ENCODE measurements around the gene WDR27.

The WDR27 gene

GRCh38 chr6:169416249-169416648 lies 285.6 kb downstream of the WDR27 start:
- Histone ChIP-seq H3K36me3 (ENCODE audit: control insufficient read depth, insufficient read depth, low read length) (no peaks in the 10 kb centered on the region), H3K4me1 (ENCODE audit: control insufficient read depth, insufficient read depth, low read length) (no peaks in the 10 kb centered on the region), H3K27me3 (ENCODE audit: control insufficient read depth, insufficient read depth, low read length) (no peaks in the 10 kb centered on the region), H3K4me3 (ENCODE audit: low read length) (no peak overlapping the region), H3K27ac (ENCODE audit: low read depth, low read length) (no peak overlapping the region), H3K9ac (ENCODE audit: low read length) (no peak overlapping the region)

- Histone ChIP-seq H3K4me3 (ENCODE audit: low read length) (no peak overlapping the region), H3K4me1 (ENCODE audit: control insufficient read depth, insufficient read depth, low read length) (no peaks in the 10 kb centered on the region), H3K36me3 (ENCODE audit: control insufficient read depth, insufficient read depth, low read length) (no peaks in the 10 kb centered on the region), H3K27me3 (ENCODE audit: control insufficient read depth, insufficient read depth, low read length) (no peaks in the 10 kb centered on the region), H3K9ac (ENCODE audit: low read length) (no peak overlapping the region), H3K27ac (ENCODE audit: low read depth, low read length) (no peak overlapping the region)
Observed at GRCh38 chr6:169415179-169415578, 286.6 kb downstream of the WDR27 start.

GRCh38 chr6:169411722-169412121 lies 290.1 kb downstream of the WDR27 start:
- Histone ChIP-seq H3K4me3 (ENCODE audit: low read length) (no peak overlapping the region), H3K27ac (ENCODE audit: low read depth, low read length) (no peak overlapping the region), H3K36me3 (ENCODE audit: control insufficient read depth, insufficient read depth, low read length) (no peaks in the 10 kb centered on the region), H3K4me1 (ENCODE audit: control insufficient read depth, insufficient read depth, low read length) (no peaks in the 10 kb centered on the region), H3K27me3 (ENCODE audit: control insufficient read depth, insufficient read depth, low read length) (no peaks in the 10 kb centered on the region), H3K9ac (ENCODE audit: low read length) (no peak overlapping the region)

- Histone ChIP-seq H3K4me3 (ENCODE audit: low read length) (no peak overlapping the region), H3K9ac (ENCODE audit: low read length) (no peak overlapping the region), H3K4me1 (ENCODE audit: control insufficient read depth, insufficient read depth, low read length) (peaks cover 4% of the 10 kb centered on the region), H3K27ac (ENCODE audit: low read depth, low read length) (no peak overlapping the region), H3K36me3 (ENCODE audit: control insufficient read depth, insufficient read depth, low read length) (no peaks in the 10 kb centered on the region), H3K27me3 (ENCODE audit: control insufficient read depth, insufficient read depth, low read length) (no peaks in the 10 kb centered on the region)
Observed at GRCh38 chr6:169411296-169411695, 290.5 kb downstream of the WDR27 start.

- Histone ChIP-seq H3K27ac (ENCODE audit: low read depth, low read length) (no peak overlapping the region), H3K9ac (ENCODE audit: low read length) (no peak overlapping the region), H3K27me3 (ENCODE audit: control insufficient read depth, insufficient read depth, low read length) (no peaks in the 10 kb centered on the region), H3K4me3 (ENCODE audit: low read length) (no peak overlapping the region), H3K36me3 (ENCODE audit: control insufficient read depth, insufficient read depth, low read length) (no peaks in the 10 kb centered on the region), H3K4me1 (ENCODE audit: control insufficient read depth, insufficient read depth, low read length) (peaks cover 7% of the 10 kb centered on the region)
Observed at GRCh38 chr6:169409742-169410312, 292.0 kb downstream of the WDR27 start.

GRCh38 chr6:169407325-169407724 lies 294.5 kb downstream of the WDR27 start:
- Histone ChIP-seq H3K4me3 (ENCODE audit: low read length) (no peak overlapping the region), H3K9ac (ENCODE audit: low read length) (no peak overlapping the region), H3K27me3 (ENCODE audit: control insufficient read depth, insufficient read depth, low read length) (no peaks in the 10 kb centered on the region), H3K4me1 (ENCODE audit: control insufficient read depth, insufficient read depth, low read length) (peaks cover 7% of the 10 kb centered on the region), H3K27ac (ENCODE audit: low read depth, low read length) (no peak overlapping the region), H3K36me3 (ENCODE audit: control insufficient read depth, insufficient read depth, low read length) (no peaks in the 10 kb centered on the region)

Measured in rectal smooth muscle tissue (tissue), 1 donor.